G401 (cell line): ENCODE data around the gene FER. TPM values are rescaled to one million over a fixed set of nuclear protein-coding genes. Genes with fewer than 3 reads are reported as not detected.
"Not testable (repeated sequence)": the region's sequence is repeated elsewhere in the genome, so short reads cannot be mapped to it uniquely, and the experiment has no call there.

Experiments used
- DNase-seq: peaks from one replicate; pipeline ENCODE4 v3.0.0-alpha.2; 2015; ENCODE audit warnings: low spot score
- in situ Hi-C: cut with HindIII; loops from 2 replicates; pipeline ENCODE4 v1.10.0; 2016; ENCODE audit warnings: low sequenced_read_pairs, mixed read lengths
- total RNA-seq: library from RNA; depleted of rRNA; stranded (reverse); fragments of >200 nt; shearing (Covaris generic); gene quantifications from 2 replicates; pipeline ENCODE4 v1.2.3, GENCODE V29; 2014

Gene FER
- total RNA-seq, 1 experiment from 2014 or later, result 5.4 TPM

- no peak for DNase-seq
- in situ Hi-C loops, result no loop called here
Observed at GRCh38 chr5:108857905-108858304, 110.2 kb downstream of the FER start.

- in situ Hi-C loops, result no loop called here
- DNase-seq, result no peak
Observed at GRCh38 chr5:108858959-108859358, 111.3 kb downstream of the FER start.

GRCh38 chr5:108862211-108862610, 114.5 kb downstream of the FER start:
- in situ Hi-C loops, result no loop called here
- peak; percentile 7 for DNase-seq

GRCh38 chr5:108866097-108866496, 118.4 kb downstream of the FER start:
- DNase-seq, in situ Hi-C loops: not testable (repeated sequence)

- DNase-seq, result no peak
- in situ Hi-C loops, result no loop called here
Observed at GRCh38 chr5:108867656-108868055, 120.0 kb downstream of the FER start.

GRCh38 chr5:108869066-108869465, 121.4 kb downstream of the FER start:
- DNase-seq, result no peak
- in situ Hi-C loops, result no loop called here

- no peak for DNase-seq
- in situ Hi-C loops, result no loop called here
Observed at GRCh38 chr5:108876451-108876850, 128.8 kb downstream of the FER start.

GRCh38 chr5:108878756-108879155, 131.1 kb downstream of the FER start:
- no peak for DNase-seq
- in situ Hi-C loops, result no loop called here

GRCh38 chr5:108881133-108881532, 133.4 kb downstream of the FER start:
- in situ Hi-C loops, result no loop called here
- no peak for DNase-seq

- in situ Hi-C loops, result no loop called here
- no peak for DNase-seq
Observed at GRCh38 chr5:108884736-108885135, 137.0 kb downstream of the FER start.

- in situ Hi-C loops, result no loop called here
- DNase-seq, result no peak
Observed at GRCh38 chr5:108898257-108898656, 150.6 kb downstream of the FER start.

- in situ Hi-C loops, result no loop called here
- no peak for DNase-seq
Observed at GRCh38 chr5:108898707-108899106, 151.0 kb downstream of the FER start.

GRCh38 chr5:108899244-108899643, 151.5 kb downstream of the FER start:
- DNase-seq, in situ Hi-C loops: not testable (repeated sequence)

GRCh38 chr5:108900668-108901067, 153.0 kb downstream of the FER start:
- DNase-seq, result no peak
- in situ Hi-C loops, result no loop called here

GRCh38 chr5:108905805-108906204, 158.1 kb downstream of the FER start:
- in situ Hi-C loops, result no loop called here
- no peak for DNase-seq

GRCh38 chr5:108910627-108911026, 162.9 kb downstream of the FER start:
- in situ Hi-C loops, result no loop called here
- no peak for DNase-seq

GRCh38 chr5:108911055-108911454, 163.4 kb downstream of the FER start:
- in situ Hi-C loops, result no loop called here
- no peak for DNase-seq

GRCh38 chr5:108917596-108917995, 169.9 kb downstream of the FER start:
- no peak for DNase-seq
- in situ Hi-C loops, result no loop called here

- in situ Hi-C loops, result no loop called here
- peak; percentile 15 for DNase-seq
Observed at GRCh38 chr5:108919591-108920326, 172.1 kb downstream of the FER start.

GRCh38 chr5:108924457-108924961, 176.8 kb downstream of the FER start:
- DNase-seq, result no peak
- in situ Hi-C loops, result no loop called here

- in situ Hi-C loops, result no loop called here
- no peak for DNase-seq
Observed at GRCh38 chr5:108925073-108925472, 177.4 kb downstream of the FER start.
